GM21737 (cell line): Measurements from ENCODE around the gene TRDN.

Experiments used
- ATAC-seq: cut with Tn5 transposase; IDR thresholded peaks from one replicate; pipeline ENCODE4 v1.9.1; 2021; ENCODE audit warnings: mild to moderate bottlenecking, moderate library complexity; ENCODE audit not compliant: unreplicated experiment

Gene TRDN

DNA sequence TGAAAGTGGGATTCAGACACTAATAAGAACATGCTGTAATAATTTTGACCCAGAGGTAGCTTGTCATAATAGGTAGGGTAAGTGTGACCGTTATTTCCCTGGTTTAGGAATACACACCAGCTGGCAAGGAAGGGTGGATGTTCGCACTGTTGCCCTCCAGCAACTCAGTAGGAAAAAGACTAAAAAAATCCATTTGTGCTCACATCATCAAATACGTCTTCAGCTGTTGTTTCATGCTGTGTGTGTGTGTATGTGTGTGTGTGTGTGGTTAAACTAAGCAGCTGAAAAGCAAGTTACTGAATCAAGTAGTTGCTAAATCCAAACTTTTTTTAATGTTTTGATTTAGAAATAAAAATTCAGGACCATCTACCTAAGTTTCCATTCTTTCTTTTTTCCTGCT is 218.7 kb downstream of the TRDN start:
- no peak for ATAC-seq

- no peak for ATAC-seq
Measured at GRCh38 chr6:123417535-123417934, 219.2 kb downstream of the TRDN start.

DNA sequence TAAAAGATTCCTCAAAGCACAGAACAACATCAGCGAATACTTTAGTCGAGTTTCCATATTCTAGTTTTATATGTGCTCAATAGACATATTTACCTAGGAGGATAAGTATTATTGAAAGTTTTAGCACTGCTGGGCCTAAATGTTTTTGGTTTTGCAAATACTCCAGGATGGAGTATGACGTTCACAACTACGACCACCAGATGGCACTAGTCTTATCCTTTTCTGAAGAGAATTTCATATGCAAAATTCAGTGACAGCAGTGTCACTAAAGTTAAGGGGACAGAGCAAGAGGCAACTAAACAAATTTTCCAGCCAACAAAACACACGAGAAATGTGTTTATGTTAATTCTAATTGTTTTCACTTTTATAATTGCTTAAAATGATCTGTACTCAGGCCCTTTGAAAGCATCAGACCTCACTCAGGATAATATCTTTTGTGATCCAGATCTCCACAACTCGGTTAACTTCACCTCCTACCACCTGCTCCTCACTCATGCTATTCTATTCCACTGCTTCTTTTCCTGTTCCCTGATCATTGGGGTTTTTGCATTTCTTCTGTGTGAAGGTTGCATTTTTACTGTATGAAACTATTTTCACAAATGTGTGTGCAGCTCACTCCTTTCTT is 220.8 kb downstream of the TRDN start:
- peak; percentile 88 for ATAC-seq

- no peak for ATAC-seq
Measured at GRCh38 chr6:123404975-123405374, 231.8 kb downstream of the TRDN start.

GRCh38 chr6:123402052-123402451 is 234.7 kb downstream of the TRDN start:
- peak; percentile 99 for ATAC-seq

DNA sequence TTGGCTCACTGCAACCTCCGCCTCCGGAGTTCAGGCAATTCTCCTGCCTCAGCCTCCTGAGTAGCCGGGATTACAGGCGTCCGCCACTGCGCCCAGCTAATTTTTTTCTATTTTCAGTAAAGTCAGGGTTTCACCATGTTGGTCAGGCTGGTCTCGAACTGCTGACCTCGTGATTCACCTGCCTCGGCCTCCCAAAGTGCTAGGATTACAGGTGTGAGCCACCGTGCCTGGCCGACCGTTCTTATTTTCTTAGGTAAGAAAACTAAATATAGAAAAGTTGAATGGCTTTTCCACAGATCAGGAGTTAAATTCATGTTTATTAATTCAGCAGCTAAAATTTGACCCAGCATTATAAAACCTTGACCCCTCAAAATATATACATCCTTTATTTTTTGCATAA is 238.7 kb downstream of the TRDN start:
- ATAC-seq = no peak

GRCh38 chr6:123393331-123393730 is 243.4 kb downstream of the TRDN start:
- ATAC-seq = no peak

- ATAC-seq = no peak
Measured at GRCh38 chr6:123383718-123384117, 253.0 kb downstream of the TRDN start.

DNA sequence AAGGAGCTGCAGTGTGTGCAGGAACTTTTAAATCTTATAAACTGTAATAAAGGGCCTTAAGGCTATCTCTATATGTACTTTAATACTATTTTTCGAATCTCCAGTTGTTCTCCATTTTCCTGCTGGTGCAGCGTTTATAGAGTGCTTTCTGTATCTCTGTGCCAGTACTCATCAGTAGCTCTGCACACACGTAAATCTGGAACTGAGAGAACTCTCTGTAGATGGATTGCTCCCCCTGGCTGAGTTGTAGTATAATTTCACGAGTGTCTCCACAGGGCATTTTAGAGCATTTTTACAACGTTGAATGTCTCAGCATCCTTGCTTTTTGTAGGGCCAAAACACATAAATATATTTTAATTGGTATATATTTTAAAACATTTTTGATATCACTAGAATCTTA is 256.5 kb downstream of the TRDN start:
- no peak for ATAC-seq

GRCh38 chr6:123372737-123373136 is 264.0 kb downstream of the TRDN start:
- ATAC-seq = no peak

GRCh38 chr6:123363912-123364311 is 272.8 kb downstream of the TRDN start:
- ATAC-seq = no peak

GRCh38 chr6:123360359-123360758 is 276.4 kb downstream of the TRDN start:
- ATAC-seq = no peak

- ATAC-seq = no peak
Measured at GRCh38 chr6:123352705-123353104, 284.0 kb downstream of the TRDN start.

- ATAC-seq = no peak
Measured at GRCh38 chr6:123352279-123352678, 284.5 kb downstream of the TRDN start.

- no peak for ATAC-seq
Measured at GRCh38 chr6:123343836-123344235, 292.9 kb downstream of the TRDN start.

- ATAC-seq = no peak
Measured at GRCh38 chr6:123338394-123338793, 298.4 kb downstream of the TRDN start.

GRCh38 chr6:123333000-123333756 is 303.6 kb downstream of the TRDN start:
- no peak for ATAC-seq

DNA sequence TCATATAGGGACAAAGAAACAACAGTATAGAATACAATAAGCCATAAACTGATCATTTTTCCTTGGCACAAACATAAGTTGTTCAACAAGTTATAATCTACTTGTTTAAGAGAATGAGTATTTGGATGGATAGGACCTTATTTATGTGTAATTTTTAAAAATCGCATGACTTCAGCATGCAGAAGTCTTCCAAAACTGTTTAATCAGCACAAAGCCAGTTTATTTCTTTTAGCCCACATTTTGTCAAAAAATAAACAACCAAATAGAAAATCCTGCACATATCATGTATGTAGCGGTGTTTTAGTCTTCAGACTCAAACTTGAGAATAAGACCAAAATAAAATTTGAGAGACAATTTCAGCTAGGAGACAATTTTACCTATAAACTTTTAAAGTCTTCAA is 304.7 kb downstream of the TRDN start:
- no peak for ATAC-seq

DNA sequence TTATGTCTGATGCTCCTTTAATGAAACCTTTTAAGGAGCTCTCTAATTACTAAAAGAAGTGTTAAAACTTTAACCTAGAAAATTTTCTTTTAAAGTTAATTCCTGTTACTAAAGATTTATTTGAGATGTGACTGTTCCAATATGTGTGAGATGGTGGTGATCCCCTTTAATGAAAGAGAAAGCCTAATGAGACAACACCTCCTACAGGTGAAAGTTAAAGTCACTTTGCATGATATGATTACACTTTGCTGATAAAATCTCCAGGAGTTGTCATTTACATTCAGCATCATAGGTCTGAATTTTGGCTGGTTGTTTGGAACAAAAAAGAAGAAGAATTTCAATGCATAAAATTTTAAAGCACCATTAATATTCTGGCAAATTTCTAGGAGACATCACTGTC is 307.4 kb downstream of the TRDN start:
- ATAC-seq = no peak

DNA sequence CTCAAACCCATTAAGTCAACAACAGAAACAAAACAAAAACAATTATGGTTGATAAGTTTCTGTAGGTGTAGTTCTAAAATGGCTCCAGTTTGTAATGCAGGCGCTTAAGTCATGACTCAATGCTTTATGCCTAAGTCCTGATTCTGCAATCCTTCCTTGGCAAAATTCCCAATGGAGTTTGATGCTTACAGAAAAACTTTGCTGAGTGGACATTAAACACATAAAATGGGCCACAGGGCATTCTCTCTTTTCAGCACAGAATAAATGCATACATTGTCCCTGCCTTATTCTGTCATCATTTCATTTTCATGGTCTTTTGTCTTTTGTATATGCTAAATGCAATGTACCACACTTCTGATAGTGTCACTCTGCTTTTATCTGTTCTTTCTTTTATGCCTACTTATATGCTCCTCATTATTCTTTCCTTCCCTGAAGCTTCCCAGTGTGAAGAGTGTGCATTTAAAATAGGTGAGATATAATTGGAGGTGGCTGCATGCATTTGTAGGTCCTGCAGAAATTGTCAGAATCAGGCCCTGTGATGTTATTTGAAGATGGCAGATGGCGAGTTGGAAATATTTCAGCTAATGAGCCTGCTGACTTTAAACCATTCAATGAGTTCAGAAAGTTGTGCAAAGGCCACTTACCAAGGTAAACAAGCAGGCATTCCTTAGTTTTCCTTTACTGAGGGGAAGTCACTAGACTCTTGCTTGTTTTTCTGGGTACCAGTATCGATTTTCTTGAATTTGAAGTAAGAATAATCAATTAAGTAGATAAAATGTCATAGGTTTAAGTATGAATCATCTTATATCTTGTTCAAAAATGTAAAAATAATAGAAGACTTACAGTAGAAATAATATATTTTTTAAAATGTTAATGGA is 313.1 kb downstream of the TRDN start:
- ATAC-seq = no peak

DNA sequence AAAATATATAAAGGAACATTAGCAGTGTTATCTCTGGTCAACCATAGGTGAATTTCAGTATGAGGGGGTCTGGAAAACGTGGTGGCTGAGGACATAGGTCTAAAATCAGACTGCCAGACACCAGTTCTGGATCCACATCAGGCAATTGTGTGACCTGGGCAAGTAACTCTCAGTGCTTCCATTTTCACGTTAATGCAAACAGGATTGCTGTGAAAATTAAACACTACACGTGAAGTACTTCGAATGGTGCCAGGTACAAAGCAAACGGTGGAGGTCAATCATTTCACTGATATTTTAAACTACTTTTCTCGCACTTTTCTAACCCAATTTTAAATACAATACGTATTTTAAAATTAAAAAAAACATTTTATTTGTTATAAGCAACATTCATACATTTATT is 315.7 kb downstream of the TRDN start:
- no peak for ATAC-seq
